Tibial nerve (tissue), 4 donors: ENCODE measurements around the gene TOP3A. TPM values are rescaled to one million over a fixed set of nuclear protein-coding genes. Genes with fewer than 3 reads are reported as not detected.

Source experiments
- DNase-seq, 2 donors: peaks; one replicate each; pipeline ENCODE4 v3.0.0-alpha.2; 2019; ENCODE audit warnings: low spot score in 2 of 2
- H3K27ac ChIP-seq, 4 donors: fragments of 200-600 bp; sonication (generic) in 3 of 4; one replicate each; pipeline ENCODE4 v1.5.1; 2017 to 2019; ENCODE audit warnings: mild to moderate bottlenecking in 1 of 4
- H3K27me3 ChIP-seq, 2 donors: fragments of 200-600 bp; sonication (generic) in 1 of 2; one replicate each; pipeline versions ENCODE4 v1.5.1 to v1.6.0; 2017 to 2019
- H3K36me3 ChIP-seq, 3 donors: fragments of 200-600 bp; sonication (generic); one replicate each; pipeline ENCODE4 v1.5.1; 2018 to 2019
- H3K4me1 ChIP-seq, 4 donors: fragments of 200-600 bp; sonication (generic) in 3 of 4; one replicate each; pipeline ENCODE4 v1.5.1; 2017 to 2019
- H3K4me3 ChIP-seq, 4 donors: fragments of 200-600 bp; sonication (generic) in 3 of 4; one replicate each; pipeline ENCODE4 v1.5.1; 2017 to 2019; ENCODE audit warnings: mild to moderate bottlenecking in 1 of 4, moderate library complexity in 1 of 4
- H3K9me3 ChIP-seq, 4 donors: fragments of 200-600 bp; sonication (generic) in 3 of 4; one replicate each; pipeline ENCODE4 v1.5.1; 2017 to 2019
- CTCF ChIP-seq, 5 experiments: fragments of 200-600 bp in 3 of 5; fragments of 450-650 bp in 2 of 5; sonication (generic) in 3 of 5; IDR thresholded peaks; one replicate each; pipeline ENCODE4 v1.5.1; 2016 to 2019; ENCODE audit warnings: antibody characterized with exemption in 5 of 5, mild to moderate bottlenecking in 3 of 5, moderate library complexity in 2 of 5
- EP300 ChIP-seq, 2 donors: sonication (generic); formaldehyde crosslinking; IDR thresholded peaks; one replicate each; pipeline ENCODE4 v1.6.1; 2017; ENCODE audit warnings: antibody characterized with exemption in 2 of 2, mild to moderate bottlenecking in 1 of 2
- POLR2A ChIP-seq, 2 donors: fragments of 450-650 bp; IDR thresholded peaks; one replicate each; pipeline ENCODE4 v1.6.1; 2017; ENCODE audit warnings: antibody characterized with exemption in 2 of 2, mild to moderate bottlenecking in 2 of 2, moderate library complexity in 2 of 2
- WGBS, 2 donors: methylation state at CpG; one replicate each; pipeline ENCODE4 v1.1.5; 2018; 5-methylcytosine and 5-hydroxymethylcytosine counted together
- total RNA-seq, 4 donors: library from RNA; depleted of rRNA; stranded (reverse); fragments of >200 nt; gene quantifications; one replicate each; pipeline ENCODE4 v1.1.0, GENCODE V29; 2016

TOP3A gene
- total RNA-seq, 4 donors from 2014 or later, result 47.9 to 92.4 (median 63.5) TPM

- 81 to 88% methylated on average over 14 to 15 of the region's 21 CpGs for WGBS, 2 donors
- Histone ChIP-seq H3K27ac (no peak overlapping the region), H3K36me3 (peaks cover 0 to 100% (median 17%) of the 10 kb centered on the region in 3 donors)
Measured at GRCh38 chr17:18245038-18245776, 69.6 kb downstream of the TOP3A start.

GRCh38 chr17:18241229-18241871 lies 73.4 kb downstream of the TOP3A start:
- no peak for DNase-seq
- Histone ChIP-seq H3K4me1 (no peaks in the 10 kb centered on the region), H3K9me3 (no peaks in the 10 kb centered on the region), H3K36me3 (peaks cover 0 to 100% (median 7%) of the 10 kb centered on the region in 3 donors), H3K27ac (no peak overlapping the region), H3K4me3 (no peak overlapping the region), H3K27me3 (no peaks in the 10 kb centered on the region)
- TF ChIP-seq EP300 (IDR thresholded peaks at IDR 0.05), result no peak
- 80 to 89% methylated on average over 21 to 27 of the region's 28 CpGs for WGBS, 2 donors

More at GRCh38 chr17:18245038-18245776, 69.6 kb downstream of the TOP3A start:
- Histone ChIP-seq H3K4me3 (no peak overlapping the region), H3K9me3 (no peaks in the 10 kb centered on the region), H3K4me1 (peaks cover 0 to 27% (median 0%) of the 10 kb centered on the region in 4 donors), H3K27me3 (no peaks in the 10 kb centered on the region)
- no peak for DNase-seq
- TF ChIP-seq EP300 (IDR thresholded peaks at IDR 0.05) (no peak), POLR2A (IDR thresholded peaks at IDR 0.05) (no peak), CTCF (IDR thresholded peaks at IDR 0.05) (no peak)

- no peak overlapping the region for H3K27ac ChIP-seq
- H3K4me1 ChIP-seq, result no peaks in the 10 kb centered on the region
- no peak for TF ChIP-seq EP300 (IDR thresholded peaks at IDR 0.05)
- TF ChIP-seq CTCF (IDR thresholded peaks at IDR 0.05), result no peak
- no peak for TF ChIP-seq POLR2A (IDR thresholded peaks at IDR 0.05)
- 86 to 87% methylated on average over 15 to 17 of the region's 19 CpGs for WGBS, 2 donors
- no peaks in the 10 kb centered on the region for H3K27me3 ChIP-seq
- no peaks in the 10 kb centered on the region for H3K9me3 ChIP-seq
- peaks cover 0 to 100% (median 0%) of the 10 kb centered on the region in 3 donors for H3K36me3 ChIP-seq
- no peak overlapping the region for H3K4me3 ChIP-seq
- no peak for DNase-seq
Measured at GRCh38 chr17:18240449-18240848, 74.3 kb downstream of the TOP3A start.

- no peak for DNase-seq
- no peak overlapping the region for H3K27ac ChIP-seq
- 88 to 93% methylated on average over 18 of the region's 18 CpGs for WGBS, 2 donors
Measured at GRCh38 chr17:18238299-18238698, 76.5 kb downstream of the TOP3A start.

GRCh38 chr17:18237461-18237860 lies 77.3 kb downstream of the TOP3A start:
- Histone ChIP-seq H3K9me3 (no peaks in the 10 kb centered on the region), H3K27ac (no peak overlapping the region), H3K27me3 (no peaks in the 10 kb centered on the region), H3K4me3 (no peak overlapping the region), H3K4me1 (no peaks in the 10 kb centered on the region), H3K36me3 (peaks cover 0 to 100% (median 0%) of the 10 kb centered on the region in 3 donors)
- 86 to 93% methylated on average over 9 to 14 of the region's 20 CpGs for WGBS, 2 donors
- no peak for TF ChIP-seq CTCF (IDR thresholded peaks at IDR 0.05)
- no peak for TF ChIP-seq EP300 (IDR thresholded peaks at IDR 0.05)
- TF ChIP-seq POLR2A (IDR thresholded peaks at IDR 0.05), result no peak
- no peak for DNase-seq

More at GRCh38 chr17:18238299-18238698, 76.5 kb downstream of the TOP3A start:
- no peaks in the 10 kb centered on the region for H3K4me1 ChIP-seq
- no peaks in the 10 kb centered on the region for H3K9me3 ChIP-seq
- H3K36me3 ChIP-seq, result peaks cover 0 to 100% (median 0%) of the 10 kb centered on the region in 3 donors
- TF ChIP-seq CTCF (IDR thresholded peaks at IDR 0.05) (no peak), POLR2A (IDR thresholded peaks at IDR 0.05) (no peak), EP300 (IDR thresholded peaks at IDR 0.05) (no peak)
- no peak overlapping the region for H3K4me3 ChIP-seq
- H3K27me3 ChIP-seq, result no peaks in the 10 kb centered on the region
